ENCODE results near the gene NTRK3.

DNA sequence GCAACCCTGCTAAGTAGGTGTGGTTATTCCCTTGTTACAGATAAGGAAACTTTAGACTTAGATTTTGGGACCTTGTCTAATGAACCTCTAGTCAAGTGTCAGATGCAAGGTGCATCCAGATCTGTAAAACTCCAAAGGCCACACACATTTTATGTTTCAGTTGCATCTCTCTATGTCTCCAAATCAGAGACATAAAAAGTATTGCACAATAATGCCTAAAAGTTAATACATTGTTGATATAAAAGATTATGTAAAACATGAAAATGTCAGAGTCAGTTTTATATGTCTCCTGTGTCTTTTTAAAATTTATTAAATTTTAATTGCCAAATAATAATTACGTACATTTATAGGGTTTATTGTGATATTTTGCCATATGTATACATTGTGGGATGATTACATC lies 408.5 kb downstream of the NTRK3 start:
- TF ChIP-seq, protein P1, sequence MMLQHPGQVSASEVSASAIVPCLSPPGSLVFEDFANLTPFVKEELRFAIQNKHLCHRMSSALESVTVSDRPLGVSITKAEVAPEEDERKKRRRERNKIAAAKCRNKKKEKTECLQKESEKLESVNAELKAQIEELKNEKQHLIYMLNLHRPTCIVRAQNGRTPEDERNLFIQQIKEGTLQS (CRISPR knock-in tag; IDR thresholded peaks at IDR 0.05): no peak
- TF ChIP-seq, protein P2, sequence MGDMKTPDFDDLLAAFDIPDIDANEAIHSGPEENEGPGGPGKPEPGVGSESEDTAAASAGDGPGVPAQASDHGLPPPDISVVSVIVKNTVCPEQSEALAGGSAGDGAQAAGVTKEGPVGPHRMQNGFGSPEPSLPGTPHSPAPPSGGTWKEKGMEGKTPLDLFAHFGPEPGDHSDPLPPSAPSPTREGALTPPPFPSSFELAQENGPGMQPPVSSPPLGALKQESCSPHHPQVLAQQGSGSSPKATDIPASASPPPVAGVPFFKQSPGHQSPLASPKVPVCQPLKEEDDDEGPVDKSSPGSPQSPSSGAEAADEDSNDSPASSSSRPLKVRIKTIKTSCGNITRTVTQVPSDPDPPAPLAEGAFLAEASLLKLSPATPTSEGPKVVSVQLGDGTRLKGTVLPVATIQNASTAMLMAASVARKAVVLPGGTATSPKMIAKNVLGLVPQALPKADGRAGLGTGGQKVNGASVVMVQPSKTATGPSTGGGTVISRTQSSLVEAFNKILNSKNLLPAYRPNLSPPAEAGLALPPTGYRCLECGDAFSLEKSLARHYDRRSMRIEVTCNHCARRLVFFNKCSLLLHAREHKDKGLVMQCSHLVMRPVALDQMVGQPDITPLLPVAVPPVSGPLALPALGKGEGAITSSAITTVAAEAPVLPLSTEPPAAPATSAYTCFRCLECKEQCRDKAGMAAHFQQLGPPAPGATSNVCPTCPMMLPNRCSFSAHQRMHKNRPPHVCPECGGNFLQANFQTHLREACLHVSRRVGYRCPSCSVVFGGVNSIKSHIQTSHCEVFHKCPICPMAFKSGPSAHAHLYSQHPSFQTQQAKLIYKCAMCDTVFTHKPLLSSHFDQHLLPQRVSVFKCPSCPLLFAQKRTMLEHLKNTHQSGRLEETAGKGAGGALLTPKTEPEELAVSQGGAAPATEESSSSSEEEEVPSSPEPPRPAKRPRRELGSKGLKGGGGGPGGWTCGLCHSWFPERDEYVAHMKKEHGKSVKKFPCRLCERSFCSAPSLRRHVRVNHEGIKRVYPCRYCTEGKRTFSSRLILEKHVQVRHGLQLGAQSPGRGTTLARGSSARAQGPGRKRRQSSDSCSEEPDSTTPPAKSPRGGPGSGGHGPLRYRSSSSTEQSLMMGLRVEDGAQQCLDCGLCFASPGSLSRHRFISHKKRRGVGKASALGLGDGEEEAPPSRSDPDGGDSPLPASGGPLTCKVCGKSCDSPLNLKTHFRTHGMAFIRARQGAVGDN (CRISPR knock-in tag; IDR thresholded peaks at IDR 0.05): no peak
- TF ChIP-seq ZNF124 (CRISPR knock-in tag; IDR thresholded peaks at IDR 0.05): no peak
